ENCODE results near the gene ETV3.
"Not testable (repeated sequence)": the region's sequence is repeated elsewhere in the genome, so short reads cannot be mapped to it uniquely, and the experiment has no call there.

Gene ETV3

GRCh38 chr1:157111396-157112165 is 26.6 kb downstream of the ETV3 start:
- no peak for DNase-seq

GRCh38 chr1:157110686-157111085 is 27.5 kb downstream of the ETV3 start:
- no peak for DNase-seq

- no peak for DNase-seq
Measured at GRCh38 chr1:157110003-157110402, 28.2 kb downstream of the ETV3 start.

GRCh38 chr1:157108448-157108847 is 29.7 kb downstream of the ETV3 start:
- DNase-seq = no peak

- no peak for DNase-seq
Measured at GRCh38 chr1:157107702-157108101, 30.5 kb downstream of the ETV3 start.

- DNase-seq = no peak
Measured at GRCh38 chr1:157106813-157107189, 31.4 kb downstream of the ETV3 start.

GRCh38 chr1:157105988-157106812 is 32.0 kb downstream of the ETV3 start:
- no peak for DNase-seq

- no peak for DNase-seq
Measured at GRCh38 chr1:157105298-157105987, 32.8 kb downstream of the ETV3 start.

- no peak for DNase-seq
Measured at GRCh38 chr1:157104598-157105293, 33.4 kb downstream of the ETV3 start.

GRCh38 chr1:157103268-157103667 is 34.9 kb downstream of the ETV3 start:
- DNase-seq = no peak

GRCh38 chr1:157101149-157101548 is 37.0 kb downstream of the ETV3 start:
- DNase-seq = no peak

- no peak for DNase-seq
Measured at GRCh38 chr1:157099633-157100009, 38.6 kb downstream of the ETV3 start, which contains the start of gene ETV3L. TSS of gene ETV3L (minus strand) at chr1:157099808. CDS start at chr1:157099523, 285 bp downstream.

GRCh38 chr1:157098987-157099632 is 39.1 kb downstream of the ETV3 start:
- not testable (repeated sequence) for DNase-seq

GRCh38 chr1:157098519-157098918 is 39.7 kb downstream of the ETV3 start:
- DNase-seq = no peak

- no peak for DNase-seq
Measured at GRCh38 chr1:157097692-157098091, 40.5 kb downstream of the ETV3 start.

GRCh38 chr1:157096881-157097280 is 41.3 kb downstream of the ETV3 start:
- no peak for DNase-seq

GRCh38 chr1:157095551-157095950 is 42.6 kb downstream of the ETV3 start:
- DNase-seq = no peak

GRCh38 chr1:157095091-157095490 is 43.1 kb downstream of the ETV3 start:
- no peak for DNase-seq

- no peak for DNase-seq
Measured at GRCh38 chr1:157092831-157093230, 45.4 kb downstream of the ETV3 start.

- DNase-seq = no peak
Measured at GRCh38 chr1:157091668-157092273, 46.4 kb downstream of the ETV3 start.

GRCh38 chr1:157091186-157091585 is 47.0 kb downstream of the ETV3 start:
- DNase-seq = no peak

GRCh38 chr1:157090771-157091170 is 47.4 kb downstream of the ETV3 start:
- DNase-seq = no peak
